ENCODE data around the gene DOCK3.
"Not testable (repeated sequence)": the region's sequence is repeated elsewhere in the genome, so short reads cannot be mapped to it uniquely, and the experiment has no call there.

Gene DOCK3

GRCh38 chr3:50890688-50891344 lies 216.1 kb downstream of the DOCK3 start:
- no peak for DNase-seq

- DNase-seq: not testable (repeated sequence)
Observed at GRCh38 chr3:50901097-50901496, 226.4 kb downstream of the DOCK3 start.

DNA sequence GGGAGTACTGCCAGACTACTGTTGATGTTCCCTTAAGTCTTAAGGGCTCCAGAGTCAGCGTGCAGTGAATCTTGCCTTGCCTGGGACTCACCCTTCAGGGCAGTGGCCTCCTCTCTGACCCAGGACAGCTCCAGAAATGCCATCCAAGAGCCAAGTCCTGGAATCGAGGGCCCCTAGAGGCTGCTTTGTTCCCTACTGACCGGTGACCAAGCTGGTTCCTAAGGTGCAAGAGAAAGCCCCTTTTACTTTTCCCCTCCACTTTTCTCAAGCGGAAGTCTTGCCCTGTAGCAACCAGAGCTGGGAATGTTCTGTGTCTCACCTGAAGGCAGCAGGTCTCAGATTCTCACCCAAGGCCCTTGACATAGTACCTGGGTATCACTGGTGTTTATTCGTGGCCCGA lies 238.0 kb downstream of the DOCK3 start:
- no peak for DNase-seq

- no peak for DNase-seq
Observed at GRCh38 chr3:50913260-50913659, 238.5 kb downstream of the DOCK3 start.

- not testable (repeated sequence) for DNase-seq
Observed at GRCh38 chr3:50922071-50922470, 247.3 kb downstream of the DOCK3 start.

- DNase-seq: no peak
Observed at GRCh38 chr3:50923955-50924354, 249.2 kb downstream of the DOCK3 start.

GRCh38 chr3:50924638-50925037 lies 249.9 kb downstream of the DOCK3 start:
- no peak for DNase-seq

- DNase-seq: no peak
Observed at GRCh38 chr3:50926868-50927267, 252.1 kb downstream of the DOCK3 start.

DNA sequence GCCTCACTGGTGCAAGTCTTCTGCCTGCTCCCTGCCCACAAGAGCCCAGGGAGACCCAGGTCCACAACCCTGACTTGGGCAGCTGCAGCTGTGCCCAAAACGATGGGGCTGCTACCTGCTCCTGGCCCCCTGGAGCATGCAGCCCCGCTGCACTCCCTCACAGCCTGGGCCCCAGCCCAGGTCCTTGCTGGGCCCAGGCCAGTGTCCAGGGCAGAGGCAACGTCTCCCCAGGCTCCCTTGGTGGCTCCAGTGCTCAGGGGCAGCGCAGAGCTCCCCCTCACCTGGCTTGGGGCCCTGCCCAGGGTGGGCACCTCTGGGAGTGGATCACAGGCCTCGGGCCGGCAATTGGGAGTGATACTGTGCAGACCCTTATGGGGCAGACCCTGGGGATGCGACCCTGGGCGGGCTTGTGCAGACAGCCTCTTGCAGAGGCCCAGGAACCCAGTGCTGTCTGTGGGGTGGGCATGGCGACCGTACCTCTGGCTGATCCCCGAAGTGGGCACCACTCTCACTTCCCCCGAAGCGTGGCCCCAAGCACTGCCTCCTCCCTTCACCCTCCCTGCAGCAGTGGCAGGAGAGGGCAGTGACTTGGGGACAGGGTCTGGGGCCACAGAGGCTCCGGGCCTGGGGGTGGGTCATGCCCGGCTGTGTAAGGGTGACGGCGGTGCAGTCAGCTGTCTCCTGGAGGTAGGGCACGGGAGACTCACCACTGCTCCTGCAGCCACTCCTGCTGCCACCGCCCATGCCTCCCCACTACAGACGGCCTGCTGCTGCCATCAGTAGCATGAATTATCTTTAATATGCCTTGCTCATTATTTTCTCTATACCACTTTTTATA lies 255.9 kb downstream of the DOCK3 start:
- no peak for DNase-seq

DNA sequence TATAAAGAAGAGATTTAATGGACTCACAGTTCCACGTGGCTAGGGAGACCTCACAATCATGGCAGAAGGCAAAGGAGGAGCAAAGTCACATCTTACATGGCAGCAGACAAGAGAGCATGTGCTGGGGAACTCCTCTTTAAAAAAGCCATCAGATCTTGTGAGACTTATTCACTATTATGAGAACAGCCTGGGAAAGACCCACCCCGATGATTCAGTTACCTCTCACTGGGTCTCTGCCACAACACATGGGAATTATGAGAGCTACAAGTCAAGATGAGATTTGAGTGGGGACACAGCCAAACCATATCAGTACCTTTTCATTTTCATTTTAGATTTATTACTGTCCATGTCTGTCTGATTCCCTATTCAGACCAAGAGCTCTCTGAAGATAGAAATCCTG lies 258.2 kb downstream of the DOCK3 start:
- DNase-seq: not testable (repeated sequence)

- no peak for DNase-seq
Observed at GRCh38 chr3:50936389-50936788, 261.7 kb downstream of the DOCK3 start.

DNA sequence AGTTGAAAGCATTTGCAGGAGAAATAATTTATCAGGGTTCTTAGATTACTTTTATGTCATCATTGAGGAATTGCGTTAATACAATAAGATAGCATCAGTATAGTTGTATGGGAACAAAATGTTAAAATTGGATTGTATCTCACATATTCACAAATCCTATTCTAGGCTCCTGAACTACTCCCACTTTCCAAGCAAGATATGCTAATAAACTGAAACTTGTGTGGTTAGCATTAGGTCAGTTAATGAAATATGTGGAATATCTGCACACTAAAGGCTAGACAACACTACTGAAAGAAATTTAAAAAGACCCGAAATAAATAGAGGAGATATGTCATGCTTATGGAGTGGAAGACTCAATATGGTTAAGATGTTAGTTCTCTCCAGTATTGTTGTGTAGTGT lies 272.7 kb downstream of the DOCK3 start:
- DNase-seq: no peak

- no peak for DNase-seq
Observed at GRCh38 chr3:50950591-50950990, 275.9 kb downstream of the DOCK3 start.

DNA sequence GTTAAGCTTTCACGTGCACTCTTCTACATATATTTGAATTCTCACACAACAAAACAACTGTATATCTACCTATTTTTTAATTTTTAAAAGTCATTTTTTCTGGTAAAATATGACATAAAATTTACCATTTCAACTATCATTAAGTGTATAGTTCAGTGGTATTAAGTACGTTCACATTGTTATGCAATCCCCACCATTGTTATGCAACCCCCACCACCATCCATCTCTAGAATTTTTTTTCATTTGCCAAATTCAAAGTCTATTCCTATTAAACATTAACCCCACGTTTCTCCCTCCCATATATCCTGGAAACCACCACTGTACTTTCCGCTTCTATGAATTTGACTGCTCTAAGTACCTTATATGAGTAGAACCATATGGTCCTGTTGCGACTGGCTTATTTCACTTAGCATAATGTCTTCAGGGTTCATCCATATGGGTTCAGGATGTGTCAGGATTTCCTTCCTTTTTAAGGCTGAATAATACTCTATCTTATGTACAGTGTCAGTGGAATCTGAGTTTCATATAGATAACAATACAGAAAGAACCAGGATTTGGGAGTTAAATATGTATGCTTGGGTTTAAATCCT lies 279.2 kb downstream of the DOCK3 start:
- DNase-seq: no peak

DNA sequence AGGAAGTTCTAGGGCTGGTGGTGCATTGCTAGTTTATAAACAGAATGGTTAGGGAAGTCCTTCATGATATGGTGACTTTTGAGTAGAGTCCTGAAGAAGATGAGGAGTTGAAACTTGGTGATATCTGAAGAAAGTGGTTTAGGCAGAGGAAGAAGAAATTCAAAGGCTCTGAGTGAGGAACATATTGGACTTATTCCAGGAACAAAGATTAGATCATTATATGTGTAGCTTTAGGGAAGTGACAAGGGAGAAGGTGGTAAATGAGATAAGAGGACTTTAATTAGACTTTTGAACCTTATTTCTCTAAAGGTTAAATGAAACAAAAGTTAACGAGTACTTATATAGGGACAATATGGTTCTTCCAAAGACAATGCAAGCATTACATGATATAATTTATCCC lies 286.7 kb downstream of the DOCK3 start:
- DNase-seq: no peak

DNA sequence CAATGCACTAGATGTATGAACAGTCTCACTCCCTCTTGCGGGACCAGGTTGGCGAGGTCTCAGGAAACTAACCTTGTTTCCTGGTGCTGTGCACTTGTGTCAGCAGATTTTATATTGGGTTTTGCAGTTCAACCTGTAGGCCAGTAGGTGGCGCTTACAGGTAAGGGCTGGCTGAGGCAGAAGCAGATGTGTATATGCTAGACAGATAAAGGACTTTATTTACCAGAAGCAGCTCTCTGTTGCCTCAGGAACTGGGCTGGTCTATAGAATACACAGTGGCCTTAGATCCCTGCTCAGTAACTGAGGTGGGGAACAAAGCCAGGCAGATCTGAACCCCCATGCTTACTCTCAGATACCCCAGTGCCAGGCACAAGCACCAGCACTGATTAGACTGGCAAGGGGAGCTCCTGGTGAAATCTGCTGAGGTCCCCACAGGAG lies 296.8 kb downstream of the DOCK3 start:
- peak; percentile 47 for DNase-seq

GRCh38 chr3:50972029-50972428 lies 297.3 kb downstream of the DOCK3 start:
- no peak for DNase-seq

GRCh38 chr3:50978586-50978985 lies 303.9 kb downstream of the DOCK3 start:
- not testable (repeated sequence) for DNase-seq

DNA sequence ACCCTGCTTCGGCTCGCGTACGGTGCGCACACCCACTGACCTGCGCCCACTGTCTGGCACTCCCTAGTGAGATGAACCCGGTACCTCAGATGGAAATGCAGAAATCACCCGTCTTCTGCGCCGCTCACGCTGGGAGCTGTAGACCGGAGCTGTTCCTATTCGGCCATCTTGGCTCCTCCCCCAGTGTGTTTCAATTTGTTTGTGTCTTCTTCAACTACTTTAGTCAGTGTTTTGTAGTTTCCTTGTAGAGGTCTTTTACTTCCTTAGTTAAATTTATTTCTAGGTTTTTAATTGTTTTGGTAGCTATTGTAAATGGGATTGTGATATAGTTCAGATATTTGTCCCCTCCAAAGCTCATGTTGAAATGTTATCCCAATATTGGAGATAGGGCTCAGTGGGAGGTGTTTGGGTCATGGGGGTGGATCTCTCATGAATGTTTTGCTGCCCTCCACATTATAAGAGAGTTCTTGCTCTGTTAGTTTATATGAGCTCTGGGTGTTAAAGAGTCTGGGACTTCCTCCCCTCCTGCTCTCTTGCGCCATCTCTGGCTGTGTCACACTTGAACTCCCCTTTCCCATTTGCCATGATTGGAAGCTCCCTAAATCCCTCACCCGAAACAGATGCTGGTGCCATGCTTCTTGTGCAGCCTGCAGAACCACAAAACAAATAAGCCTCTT lies 304.4 kb downstream of the DOCK3 start:
- no peak for DNase-seq

- no peak for DNase-seq
Observed at GRCh38 chr3:50982540-50983325, 308.0 kb downstream of the DOCK3 start.

DNA sequence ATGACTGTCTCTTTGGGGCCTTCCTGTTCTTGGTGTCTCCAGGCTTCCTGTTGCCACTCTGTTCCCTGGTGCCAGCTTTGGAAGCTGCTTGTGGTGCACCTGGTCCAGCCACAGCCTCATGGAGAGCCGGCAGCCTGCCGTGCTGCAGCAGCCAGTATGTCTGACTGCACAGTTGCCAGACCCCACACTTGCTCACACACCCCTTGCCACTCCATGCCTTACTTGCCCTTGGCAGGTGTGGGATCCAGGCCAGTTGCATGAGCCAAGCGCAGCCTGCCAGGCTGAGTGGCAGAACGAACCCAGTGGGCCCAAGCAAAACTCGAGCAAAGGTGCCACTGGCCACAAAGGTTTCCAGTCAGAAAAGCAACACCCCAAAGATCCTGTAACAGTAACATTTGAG lies 309.2 kb downstream of the DOCK3 start:
- DNase-seq: no peak

DNA sequence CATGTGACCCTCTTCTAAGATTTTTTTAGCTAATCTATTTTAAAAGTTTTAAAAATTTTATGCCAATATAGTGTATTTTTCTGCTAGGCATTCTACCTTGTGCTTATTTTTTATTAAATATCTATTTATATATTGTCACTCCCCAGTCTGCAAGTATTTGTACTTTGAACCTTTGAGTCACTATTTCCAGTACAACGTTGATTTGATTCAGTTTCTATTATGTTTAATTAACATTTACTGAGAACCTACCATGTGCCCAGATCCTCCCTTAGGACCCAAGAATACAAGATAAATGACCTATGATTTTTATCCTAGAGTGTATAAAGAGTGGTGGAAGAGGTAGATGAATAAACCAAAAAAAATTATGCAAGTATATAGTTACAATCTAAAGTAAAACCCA lies 311.2 kb downstream of the DOCK3 start:
- DNase-seq: no peak

GRCh38 chr3:50986726-50987125 lies 312.0 kb downstream of the DOCK3 start:
- DNase-seq: no peak
